HL-60/S4 treated with retinoic acid at 250 ng/mL for 4 days and 3 days (cell line): ENCODE results near the gene NEU4.
"Not testable (repeated sequence)": the region's sequence is repeated elsewhere in the genome, so short reads cannot be mapped to it uniquely, and the experiment has no call there.

Source experiments
- in situ Hi-C: fragments of 300-500 bp; cut with MboI; formaldehyde crosslinking; loops from 2 replicates; pipeline ENCODE4 v1.7.0; 2022; ENCODE audit warnings: low sequenced_read_pairs

NEU4 gene

DNA sequence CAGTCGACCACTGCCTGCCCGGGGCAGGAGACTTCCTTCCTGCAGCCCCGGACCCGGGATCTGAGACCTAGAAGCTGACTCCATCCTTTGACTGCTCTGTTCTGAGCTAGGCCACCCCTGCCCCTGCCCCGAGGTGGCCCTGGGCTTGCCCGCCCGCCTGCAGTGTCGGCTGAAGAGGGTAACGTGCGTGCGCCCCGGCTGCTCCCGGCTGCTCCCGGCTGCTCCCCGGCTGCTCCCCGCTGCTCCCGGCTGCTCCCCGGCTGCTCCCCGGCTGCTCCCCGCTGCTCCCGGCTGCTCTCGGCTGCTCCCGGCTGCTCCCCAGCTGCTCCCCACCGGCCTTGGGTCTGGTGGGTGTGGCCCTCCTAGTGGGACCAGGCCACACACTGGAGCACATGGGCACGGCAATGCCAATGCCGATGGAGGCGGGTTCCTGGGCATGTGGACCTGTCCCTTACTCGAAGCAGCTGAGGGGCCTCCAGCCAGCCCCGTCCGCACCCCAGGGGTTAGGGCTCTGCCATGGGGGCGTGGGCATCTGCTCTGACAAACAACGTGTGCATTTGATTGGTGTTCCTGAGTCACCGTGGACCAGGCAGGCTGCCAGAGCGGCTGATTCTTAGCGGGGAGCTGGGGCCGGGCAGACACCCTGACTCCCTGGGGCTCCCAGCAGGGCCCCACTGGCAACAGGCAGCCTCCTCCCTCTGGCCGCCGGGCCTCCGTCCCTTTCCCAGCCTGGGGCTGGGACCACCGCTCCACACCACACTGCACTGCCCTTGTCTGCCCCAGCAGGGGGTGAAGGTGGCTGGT lies 34.4 kb upstream of the NEU4 start:
- in situ Hi-C loops = no loop called here

DNA sequence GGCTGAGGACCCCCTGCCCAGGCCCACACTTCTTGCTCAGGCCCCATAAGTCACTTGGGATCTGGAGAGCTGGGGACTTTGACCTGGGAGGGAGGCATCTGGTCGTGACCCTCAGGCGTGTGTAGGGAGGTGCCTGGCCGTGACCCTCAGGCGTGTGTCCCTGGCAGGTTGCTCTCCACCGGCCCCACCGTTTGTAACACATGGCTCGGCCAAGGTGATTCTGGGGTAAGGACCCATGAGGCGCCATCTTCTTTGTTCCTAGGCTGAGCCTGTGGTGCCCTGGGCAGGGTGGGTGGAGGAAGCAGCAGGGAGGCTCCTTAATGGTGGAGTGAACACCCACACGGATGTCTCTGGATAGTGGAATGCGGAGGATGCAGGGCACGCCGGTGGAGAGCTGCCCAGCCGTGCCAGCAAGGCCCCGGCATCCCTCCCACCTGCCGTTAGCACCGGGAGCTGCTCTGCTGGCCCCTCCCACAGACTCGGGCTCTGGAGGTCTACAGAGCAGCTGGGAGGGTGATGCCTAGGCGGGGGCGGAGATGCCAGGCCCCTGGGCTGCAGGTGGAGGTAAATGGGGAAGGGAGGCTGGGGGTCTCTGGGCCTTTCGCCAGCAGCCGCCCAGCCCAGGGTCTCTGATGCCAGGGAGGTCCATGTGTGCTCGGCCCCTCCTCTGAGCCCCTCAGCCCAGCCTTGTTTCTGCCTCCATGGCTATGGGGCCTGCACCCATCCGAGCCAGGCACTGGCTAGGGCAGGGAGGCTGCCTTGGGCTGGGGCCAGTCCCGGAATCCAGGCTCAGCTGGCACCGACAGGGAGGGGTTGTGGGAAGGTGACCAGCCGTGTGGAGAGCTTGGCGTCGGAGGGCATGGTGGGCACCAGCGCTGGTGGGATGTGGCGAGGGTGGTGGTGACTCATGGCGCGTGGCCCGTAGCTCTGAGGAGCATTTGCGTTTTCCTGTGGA lies 33.5 kb upstream of the NEU4 start:
- in situ Hi-C loops = no loop called here

DNA sequence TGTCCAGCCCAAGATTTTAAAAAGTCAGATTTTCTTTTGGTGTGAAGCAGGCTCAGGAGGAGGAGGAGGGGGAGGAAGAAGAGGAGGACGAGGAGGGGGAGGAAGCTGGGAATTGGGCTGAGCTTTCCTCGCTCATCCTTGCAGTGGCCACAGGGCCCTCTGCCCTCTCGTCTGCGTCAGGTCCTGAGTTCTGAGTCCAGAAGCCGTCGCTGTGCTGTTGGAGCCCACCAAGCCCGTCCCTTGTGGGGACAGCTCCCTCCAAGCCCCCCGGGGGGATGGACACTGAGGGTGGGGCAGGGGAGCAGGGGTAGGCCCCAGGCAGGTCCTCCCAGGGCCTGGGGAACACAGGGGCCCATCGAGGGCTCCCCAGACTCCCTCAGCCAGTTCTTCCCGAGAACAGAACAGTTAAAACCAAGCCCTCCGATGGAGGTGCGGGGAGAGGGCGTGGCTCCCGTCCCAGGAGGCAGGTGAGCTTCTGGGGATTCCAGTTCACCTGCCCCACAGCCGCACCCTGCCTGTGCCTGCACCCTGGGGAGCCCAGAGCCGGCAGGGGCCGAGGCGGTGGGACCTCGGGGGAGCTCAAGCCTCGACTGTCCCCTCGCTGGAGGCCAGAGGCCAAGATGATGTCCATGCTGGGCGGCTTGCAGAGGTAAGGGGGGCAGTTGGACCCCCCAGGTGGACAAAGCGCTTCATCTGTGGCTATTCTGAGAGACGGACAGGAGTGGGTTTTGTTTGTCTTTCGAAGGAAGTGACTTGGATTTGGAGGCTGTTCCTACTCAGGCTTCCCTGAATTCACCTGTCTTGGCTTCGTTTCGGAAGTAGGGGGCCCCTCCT lies 32.4 kb upstream of the NEU4 start, which contains the start of gene GAL3ST2:
TSS of gene GAL3ST2 (plus strand) at position 487 of the 834 bp plus-strand sequence. CDS start at position 621, 134 bp downstream.
- in situ Hi-C loops = no loop called here

DNA sequence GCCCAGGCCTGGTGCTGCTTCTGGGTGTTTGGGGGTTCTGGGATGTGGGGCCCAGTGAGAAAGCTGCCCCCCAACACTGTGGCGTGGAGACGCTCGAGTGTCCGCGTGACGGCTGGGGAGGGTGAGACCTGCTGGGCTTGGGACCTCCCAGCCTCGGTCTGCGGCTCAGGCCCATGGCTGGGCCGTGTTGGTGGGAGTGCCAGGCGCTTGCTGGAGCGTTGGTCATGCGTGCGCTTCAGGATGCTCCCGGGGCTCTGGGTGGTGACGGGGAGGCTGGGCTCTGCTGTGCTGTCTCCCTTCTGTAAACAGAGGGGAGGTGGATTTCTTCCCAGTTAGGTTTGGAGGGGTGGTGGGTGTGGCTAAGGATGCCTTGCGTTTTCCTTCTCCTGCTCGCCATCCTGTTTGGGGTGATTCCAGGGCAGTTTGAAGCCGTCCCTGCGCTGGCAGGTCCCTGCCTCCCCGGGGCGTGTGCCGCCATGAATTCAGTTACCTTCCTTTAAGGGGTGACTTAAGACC lies 31.8 kb upstream of the NEU4 start:
- in situ Hi-C loops = no loop called here

DNA sequence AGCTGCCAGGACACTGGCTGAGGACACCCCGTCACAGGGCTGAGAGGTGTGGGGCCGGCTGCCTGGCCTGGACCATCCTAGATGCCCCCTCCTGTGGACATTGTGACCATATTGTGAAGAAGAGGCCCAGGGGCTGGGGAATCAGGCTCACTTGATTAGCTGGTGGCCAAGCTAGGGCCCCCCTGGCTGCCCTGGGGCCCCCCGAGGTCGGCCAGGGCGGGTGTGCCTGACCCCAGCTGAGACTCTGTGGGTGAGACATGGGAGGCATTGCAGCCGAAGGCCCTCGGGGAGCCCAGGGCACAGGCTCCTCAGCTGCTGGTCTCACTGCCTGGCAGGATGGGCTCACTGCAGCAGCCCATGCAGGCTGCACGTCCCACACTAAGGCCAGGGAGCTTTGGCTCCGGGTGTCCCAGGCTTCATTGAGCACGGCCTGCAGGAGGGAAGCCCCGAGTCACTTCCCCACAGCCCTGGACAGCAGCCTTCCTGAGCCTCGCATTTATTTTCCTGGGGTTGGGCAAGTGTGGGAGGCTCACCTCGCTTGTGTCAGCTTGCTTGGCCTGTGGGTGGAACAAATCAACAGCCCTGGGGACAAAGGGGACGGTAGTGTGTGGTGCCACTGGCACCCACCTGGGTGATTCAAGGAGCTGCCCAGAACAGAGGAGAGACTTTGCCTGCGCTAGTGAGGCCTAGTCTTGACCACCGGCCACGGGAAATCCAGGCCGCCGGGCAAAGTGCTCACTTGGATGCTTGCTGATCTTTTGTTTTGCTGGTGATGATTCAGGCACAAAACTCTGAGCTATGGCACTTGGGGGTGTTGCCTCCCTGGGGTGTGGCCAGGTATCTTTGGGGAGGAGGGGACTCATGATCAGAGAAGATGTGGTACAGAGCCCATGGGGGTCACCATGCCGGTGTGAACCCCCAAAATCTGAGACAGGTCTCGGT lies 31.0 kb upstream of the NEU4 start:
- in situ Hi-C loops = no loop called here

DNA sequence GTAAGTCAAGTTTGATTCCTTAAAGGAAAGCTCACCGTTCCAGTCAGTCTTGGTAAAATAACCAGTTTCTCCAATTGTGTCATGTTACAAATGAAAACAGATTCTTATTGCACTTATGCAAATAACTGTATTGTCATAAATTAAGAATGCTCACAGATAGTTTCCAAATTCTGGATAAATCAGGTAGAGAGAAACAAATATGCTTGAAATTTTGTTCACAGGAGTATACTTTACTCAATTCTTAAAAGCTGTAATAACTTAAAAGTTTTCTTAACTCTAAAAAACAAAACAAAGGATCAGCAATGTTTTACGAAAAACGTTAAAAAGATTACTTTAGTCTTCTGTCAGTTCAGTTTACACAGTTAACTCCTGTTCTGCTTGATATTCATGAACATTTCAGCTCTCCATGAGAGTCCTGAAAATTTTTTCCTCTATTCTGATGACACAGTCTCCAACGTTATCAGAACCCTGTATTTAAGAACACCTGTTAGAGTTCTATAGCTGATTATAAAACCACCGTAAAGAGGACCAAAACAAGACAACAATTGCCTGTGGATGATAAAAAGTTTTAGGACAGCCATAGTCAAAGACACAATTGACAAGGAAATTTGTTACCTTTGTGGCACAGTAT lies 27.9 kb upstream of the NEU4 start:
- in situ Hi-C loops = no loop called here

DNA sequence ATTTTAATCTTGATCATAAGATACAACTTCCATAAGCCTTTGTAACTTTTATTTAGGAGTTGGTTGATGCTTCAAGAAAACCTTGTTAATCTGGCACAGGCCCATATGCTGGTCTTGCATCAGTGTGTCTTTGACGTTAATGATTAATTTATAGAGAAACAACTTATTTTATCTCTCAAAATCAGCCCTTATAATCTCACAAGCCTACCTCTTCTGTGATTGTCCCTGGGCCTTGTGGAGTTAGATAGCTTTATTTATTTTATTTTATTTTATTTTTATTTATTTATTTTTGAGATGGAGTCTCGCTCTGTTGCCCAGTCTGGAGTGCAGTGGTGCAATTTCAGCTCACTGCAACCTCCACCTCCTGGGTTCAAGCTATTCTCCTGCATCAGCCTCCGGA lies 26.9 kb upstream of the NEU4 start:
- in situ Hi-C loops = not testable (repeated sequence)

DNA sequence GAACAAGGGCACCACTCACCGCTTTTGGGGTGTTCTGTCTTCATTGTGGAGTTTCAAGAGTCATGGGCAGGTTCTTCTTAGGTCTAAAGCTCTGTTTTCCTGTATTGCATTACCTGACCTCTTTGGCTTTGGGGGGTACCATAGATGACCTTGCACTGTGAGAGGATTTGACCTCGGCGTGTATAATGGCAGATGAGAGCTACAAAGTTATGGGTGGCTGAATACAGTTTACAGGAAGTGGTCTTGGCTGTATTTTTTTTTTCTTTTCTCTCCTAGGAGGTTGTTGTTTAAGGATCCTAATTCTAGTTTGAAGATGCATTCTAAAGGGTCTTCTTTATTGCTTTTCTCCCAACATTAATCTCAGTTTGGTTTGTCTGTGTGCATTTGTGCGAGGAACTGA lies 20.9 kb upstream of the NEU4 start:
- in situ Hi-C loops = no loop called here

DNA sequence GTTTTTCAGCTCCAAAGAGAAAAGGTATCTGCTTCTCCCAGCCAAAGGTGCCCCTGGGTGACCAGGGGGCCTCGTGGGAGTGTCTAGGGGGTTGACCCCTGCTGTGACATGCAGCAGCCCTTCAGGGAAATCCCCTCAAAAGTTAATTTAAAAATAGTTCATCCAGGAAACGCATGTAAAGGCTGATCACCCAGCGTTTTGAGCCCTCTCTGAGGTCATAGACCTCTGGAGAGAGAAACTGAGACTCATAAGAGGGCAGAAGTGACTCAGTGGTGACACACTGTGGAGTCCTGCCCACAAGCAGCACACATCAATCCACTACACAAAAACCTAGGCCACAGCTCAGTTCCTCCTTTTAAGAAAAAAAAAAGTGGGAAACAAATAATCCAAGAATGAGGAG lies 20.4 kb upstream of the NEU4 start:
- in situ Hi-C loops = no loop called here

DNA sequence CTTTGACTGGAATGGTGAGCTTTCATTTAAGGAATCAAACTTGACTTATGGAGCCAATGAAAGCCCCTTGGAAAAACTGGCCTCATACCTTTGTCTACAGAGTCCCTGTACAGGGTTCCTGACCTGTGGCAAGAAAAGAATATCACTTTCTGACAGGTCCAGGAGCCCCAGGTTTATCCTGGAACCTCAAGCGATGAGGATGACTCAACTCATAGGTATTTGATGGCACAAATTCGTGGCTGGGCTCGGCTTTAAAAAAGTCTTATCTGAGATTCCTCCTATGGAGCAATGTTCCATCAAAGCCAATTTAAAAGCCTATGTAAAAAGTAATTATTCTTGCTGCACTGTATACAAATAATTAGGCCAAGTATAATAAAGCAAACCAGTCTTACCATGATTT lies 17.6 kb upstream of the NEU4 start:
- in situ Hi-C loops = not testable (repeated sequence)

DNA sequence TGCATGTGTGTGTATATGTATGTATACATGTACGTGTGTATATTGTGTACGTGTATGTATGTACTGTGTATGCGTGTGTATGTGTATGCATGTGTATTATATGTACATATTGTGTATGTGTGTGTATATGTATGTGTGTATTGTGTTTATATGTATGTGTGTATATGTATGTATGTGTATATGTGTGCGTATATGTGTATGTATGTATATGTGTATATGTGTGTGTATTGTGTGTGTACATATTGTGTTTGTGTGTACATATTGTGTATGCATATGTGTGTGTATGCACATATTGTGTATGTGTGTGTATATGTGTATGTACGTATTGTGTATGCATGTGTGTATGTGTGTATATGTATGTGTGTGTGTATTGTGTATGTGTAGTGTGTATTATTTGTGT lies 15.6 kb upstream of the NEU4 start:
- in situ Hi-C loops = no loop called here

DNA sequence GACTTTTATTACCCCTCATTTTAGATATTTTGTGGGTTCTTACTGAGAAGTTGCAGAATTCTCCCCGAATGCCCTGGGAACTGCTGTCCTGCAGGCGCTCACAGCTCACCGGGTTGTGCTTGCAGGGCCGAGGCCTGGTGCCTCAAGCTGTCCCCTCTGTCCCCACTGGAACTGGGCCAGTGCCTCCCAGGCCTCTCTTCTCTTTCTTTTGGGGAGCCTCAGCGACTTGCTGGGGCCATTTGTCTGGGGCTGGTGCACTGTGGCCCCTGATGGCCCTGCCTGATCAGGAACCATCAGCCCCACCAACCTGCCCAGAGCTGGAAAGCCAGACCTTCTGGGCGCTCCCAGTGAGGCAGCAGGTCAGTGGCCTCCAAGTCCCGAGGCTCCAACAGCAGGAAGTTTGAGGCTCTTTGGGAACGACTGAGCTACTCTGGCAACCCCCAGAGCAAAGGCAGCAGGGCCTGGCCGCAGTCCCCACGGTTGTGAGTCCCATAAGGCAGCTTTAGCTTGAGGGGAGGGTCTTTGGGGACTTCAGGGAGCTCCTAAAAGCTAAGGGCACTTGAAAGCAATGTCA lies 14.7 kb upstream of the NEU4 start:
- in situ Hi-C loops = no loop called here

DNA sequence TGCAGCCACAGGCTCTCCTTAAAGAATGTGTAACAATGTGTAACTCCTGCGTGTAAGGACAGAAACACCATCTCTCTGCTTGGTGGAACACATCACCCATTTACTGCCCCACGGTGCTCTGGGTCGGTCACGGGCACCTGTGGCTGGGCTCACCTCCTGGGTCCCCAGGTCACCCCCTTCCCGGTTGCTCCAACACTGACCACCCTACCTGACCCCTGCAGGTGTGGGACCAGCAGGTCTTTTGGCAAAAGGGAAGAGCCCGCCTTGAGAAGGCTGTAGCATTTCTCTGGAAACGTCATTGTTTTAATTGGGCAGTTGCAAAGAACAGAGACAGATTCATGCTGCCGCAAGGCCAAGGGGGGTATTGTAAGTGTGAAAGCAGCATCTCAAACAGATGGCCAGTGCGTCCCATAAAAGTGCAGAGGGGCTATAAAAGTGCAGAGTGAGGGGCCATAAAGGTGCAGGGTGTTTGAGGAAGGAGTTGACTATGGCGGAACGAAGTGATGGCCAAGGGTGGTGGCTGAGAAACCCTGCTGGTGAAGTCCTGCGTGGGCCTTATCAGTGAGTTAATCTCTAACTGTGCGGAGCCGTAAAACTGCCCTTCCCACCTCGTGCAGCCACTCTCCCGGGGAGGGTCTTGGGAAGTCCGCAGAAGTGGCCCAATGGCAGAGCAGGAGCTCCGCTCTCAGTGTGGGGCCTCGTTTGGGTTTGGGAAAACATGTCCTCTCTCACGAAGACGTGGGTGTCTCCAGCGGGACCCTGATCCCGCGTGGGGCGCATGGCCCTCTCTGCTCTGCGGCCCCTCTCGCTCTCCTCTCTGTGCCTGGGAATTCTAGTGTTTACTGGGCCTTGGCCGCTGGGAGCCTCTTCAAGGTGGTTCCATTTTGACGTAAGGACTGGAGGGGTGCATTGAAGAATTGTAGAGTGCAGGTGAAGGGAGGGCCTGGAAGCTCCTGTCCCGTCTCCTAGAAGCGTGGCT lies 13.7 kb upstream of the NEU4 start:
- in situ Hi-C loops = no loop called here

DNA sequence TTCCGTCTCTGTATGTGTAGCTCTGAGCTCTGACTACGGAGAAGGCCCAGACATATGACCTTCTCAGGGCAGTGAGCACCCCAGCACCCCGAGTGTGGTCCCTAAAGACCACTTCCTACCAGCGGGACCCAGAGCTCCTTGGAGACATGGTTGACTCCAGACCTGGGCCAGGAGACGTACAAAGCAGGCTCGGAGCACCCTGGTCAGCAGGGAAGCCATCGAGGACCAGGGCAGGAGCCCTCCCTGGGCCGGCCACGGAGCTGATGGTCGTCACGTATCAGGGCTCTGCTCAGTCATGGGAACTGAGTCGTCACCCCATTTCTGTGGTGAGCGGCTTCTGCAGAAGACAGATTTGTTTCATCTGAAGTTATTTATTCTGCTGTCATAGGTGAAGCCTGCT lies 12.8 kb upstream of the NEU4 start:
- in situ Hi-C loops = no loop called here

DNA sequence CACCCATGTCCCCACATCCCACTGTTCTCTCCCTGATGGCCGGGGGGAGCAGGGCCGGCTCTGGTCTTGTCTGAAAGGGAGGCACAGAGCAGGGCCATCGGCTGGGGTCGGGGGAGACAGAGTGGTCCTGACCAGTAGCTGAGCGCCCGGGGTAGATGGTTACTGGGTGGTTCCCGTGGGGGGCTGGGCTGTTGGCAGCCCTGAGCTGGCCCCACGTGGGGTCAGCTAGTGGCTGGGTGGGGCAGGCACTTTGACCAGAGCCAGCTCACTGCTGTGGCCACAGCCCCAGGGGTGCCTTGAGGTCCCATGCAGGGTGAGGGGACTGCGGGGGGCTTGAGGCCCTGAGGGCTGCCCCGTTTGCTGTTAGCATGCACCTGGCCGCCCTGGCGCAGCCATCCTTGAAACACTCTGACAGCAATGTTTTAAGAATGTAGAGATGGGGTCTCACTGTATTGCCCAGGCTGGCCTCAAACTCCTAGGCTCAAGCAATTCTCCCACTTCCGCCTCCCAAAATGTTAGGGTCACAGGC lies 12.3 kb upstream of the NEU4 start:
- in situ Hi-C loops = no loop called here

DNA sequence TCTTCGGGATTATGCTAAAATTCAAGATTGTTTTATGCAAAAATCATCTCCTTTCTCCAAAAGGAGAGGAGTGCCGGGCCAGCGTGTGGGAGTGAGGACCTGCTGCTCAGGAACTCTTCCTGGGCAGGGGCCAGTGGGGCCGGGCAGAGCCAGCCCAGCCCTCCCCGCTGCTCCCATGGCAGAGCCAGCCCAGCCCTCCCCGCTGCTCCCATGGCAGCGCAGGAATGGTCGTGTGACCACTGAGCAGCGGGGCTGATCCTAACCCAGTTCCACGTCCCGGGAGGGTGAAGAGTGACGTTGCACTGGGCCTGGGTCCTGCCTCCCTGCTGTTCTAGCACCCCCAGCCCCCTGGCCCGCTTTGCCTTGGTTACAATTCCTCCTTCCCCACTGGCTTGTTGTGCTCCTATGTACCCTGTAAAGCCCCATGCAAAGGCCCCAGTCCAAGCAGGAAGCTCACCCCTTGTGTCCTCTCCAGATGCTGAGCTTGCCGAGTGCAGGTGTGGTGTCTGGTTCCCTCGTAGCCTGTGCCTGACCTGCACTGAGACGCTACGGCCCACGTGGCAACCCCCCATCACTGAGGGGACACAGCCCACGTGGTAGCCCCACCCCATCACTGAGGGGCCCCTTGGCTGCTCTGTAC lies 11.4 kb upstream of the NEU4 start:
- in situ Hi-C loops = no loop called here

DNA sequence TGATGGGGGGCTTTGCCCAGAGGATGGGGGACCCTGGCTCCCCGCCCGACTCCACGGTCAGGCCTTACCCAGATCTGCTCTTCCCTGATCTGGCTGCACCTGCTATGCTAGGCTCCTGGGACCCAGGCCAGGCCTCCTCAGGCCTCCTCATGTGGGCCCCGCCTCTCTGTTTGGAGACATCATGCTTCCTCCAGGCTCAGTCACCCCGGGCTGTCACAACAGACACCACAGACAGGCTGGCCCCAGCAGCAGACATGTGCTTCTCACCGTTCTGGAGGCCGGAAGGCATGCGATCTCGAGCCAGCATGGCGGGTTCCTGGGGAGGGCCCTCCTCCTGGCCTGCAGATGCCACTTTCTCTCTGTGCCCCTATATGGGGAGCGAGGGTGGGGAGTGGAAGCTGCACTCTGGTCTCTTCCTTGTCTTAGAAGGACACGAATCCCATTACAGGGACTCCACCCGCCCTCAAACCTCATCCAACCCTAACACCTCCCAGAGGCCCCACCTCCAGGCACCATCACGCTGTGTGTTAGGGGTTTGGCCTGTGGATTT lies 10.8 kb upstream of the NEU4 start:
- in situ Hi-C loops = no loop called here
